Measurements from ENCODE around the gene CDC37.
"Not testable (repeated sequence)": the region's sequence is repeated elsewhere in the genome, so short reads cannot be mapped to it uniquely, and the experiment has no call there.

CDC37 gene

DNA sequence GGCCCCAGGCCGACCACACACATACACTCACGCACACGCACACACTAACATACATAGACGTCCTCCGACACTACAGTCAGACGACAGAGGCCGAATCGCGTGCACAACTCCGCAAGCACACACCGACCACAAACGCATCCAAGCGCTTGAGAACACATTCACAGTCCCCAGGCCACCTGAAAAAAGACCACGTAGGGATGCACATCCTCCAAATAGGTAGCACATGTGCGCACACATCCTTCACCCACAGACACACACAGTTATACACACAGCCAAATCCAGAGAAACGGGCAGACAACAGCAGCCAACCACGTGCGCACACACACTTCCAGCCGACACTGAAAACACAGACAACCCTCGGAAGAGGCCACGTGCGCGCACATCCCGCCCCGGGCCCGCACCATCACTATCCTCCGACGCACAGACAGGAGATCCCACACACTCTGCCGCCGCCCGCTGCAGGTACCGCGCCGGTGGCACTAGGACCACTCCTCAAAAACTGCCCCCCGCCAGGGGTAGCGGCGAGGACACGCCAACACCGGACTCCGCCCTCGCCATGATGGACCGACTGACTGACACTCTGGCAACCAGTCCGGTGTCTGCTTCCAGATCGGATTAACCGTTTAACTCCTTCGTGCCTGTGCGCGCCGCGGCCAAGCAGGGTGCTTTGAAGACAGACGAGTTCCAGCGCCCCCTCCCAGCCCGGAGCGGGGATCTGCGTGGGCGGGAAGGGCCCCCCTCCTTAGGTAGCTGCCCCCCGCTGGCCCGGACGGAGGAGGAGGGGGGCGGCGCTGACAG is 16.5 kb upstream of the CDC37 start:
- DNase-seq = peak; percentile 89

DNA sequence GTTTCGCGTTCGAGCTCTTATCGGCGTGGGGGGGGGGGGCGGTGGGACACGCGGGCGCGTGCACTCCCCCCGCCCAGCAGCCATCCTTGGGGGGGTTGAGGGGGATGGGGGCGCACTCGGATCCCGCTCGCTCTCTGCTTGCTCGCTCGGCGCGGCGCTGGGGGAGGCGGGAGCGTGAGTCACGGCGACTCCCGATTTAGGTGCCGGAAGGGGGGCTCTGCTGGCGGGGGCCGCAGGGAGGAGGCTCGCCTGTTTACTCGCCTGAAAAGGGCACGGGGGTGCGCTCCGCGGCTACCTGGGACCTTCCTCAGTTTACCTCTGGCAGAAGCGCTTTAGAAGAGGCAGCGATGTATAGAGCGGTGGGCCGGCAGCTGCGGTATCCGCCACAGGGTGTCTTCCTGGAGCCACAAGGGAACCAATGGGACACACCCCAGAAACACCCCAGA is 15.9 kb upstream of the CDC37 start:
- DNase-seq = no peak

DNA sequence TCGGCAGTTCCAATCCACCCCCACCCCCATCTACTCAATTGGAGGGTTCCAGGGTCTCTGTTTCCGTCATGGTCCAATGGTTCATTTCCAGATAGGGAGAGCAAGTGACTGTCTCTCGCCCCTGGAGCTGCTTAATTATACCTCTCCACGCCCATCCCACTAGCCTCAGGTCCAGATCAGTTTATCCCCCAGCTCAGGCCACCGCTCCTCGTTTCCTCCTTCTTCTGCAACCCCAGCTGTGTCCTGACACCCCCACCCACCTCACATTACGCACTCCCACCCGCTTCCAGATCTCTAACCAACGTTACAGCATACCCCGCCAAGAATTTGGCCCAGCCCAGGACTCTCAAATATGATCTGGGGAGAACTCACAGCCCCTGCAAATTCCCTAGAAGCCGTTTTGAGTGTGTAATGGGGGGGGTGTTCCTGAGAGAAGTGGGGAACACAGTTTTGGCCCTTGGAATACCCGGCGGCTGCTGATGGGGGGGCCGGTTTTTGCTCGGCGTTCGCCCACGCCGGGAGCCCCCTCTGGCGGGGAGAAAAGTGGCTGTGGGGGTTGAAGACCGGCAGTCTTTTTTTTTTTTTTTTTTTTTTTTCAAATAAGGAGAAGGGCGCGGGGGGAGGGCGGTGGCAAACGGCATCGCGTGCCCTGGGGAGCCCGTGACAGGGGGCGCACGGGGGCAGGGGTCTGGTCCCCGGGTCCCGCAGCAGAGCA is 15.3 kb upstream of the CDC37 start:
- peak; percentile 49 for DNase-seq

DNA sequence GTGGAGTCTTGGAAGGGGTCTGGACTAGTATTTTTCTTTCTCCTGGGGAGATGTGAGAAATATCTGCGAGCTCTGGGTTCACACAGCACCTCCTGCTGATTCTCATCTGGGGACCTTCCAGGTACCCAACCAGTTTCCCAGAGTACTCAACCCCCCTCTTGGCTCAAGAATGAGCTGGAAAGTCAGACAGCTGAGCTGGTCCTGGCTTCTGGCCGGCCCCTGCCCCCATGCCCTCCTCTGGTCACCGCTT is 14.8 kb upstream of the CDC37 start:
- no peak for DNase-seq

DNA sequence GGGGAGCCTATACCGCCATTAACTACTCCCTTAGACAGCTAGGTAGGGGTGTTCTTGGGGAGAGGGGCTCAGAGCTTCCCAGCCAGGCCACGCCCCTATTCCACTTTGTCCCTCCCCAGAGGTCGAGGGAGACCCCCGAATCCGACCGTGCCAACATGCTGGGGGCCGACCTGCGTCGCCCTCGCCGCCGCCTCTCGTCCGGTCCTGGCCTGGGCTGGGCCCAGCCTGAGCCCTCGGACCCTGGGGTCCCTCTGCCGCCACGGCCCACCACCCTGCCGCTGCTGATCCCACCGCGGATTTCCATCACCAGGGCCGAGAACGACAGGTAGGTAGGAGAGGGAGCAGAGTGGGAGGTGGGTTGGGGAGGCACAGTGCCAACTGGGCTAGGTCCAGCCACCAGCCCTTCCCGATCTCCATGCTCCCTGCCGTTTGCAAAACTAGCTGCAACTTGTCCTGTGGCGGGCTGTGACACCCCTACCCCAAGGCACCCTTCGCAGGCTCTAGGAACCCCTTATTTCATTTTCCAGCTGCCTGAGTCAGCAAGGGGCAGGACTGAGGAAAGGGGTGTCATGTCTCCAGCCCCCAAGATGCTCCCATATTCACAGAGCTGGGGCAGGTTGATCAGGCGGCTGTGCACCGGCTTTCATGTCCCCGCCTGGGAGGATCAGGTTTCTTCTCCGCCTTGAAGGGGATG is 14.3 kb upstream of the CDC37 start:
- DNase-seq = no peak

DNA sequence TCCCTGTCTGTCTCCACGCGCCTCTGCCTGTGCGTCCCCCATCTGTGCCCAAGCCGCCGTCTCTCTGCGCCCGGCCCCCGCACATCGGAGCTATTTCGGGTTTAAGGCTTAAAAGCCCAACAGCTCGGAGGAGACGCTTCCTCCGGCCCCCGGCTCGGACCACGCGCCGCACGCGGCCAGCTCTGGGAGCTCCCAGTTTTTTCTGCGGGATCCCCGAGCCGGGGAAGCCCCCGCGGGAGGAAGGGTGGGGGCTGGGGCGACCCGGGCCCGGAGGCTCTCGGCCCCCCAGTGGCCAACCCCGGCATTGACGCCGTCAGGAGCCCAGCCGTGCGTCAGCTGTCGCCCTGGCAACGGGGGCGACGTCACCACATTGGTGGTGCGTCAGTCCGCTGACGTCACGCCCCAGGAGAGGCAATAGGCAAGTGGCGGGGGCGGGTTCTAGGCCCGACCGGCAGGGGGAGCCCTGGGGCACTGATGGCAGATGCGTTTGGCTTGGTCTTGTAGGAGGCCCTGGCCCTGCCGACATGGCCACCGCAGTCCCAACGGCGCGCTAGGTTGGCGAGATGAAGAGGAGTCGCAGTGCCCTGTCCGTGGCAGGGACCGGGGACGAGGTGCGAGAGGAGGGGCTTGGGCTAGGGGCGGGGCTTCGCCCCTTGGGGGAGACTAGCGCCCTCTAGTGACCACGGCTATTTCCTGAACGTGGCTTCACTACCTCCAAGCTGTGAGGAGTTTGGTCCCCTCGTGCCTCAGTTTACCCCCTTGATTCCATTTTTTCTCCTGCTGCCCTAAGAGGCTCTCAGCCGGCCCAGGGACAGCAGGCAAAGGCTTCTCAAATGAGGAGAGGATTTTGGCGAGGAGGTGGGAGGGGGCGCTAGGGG is 13.3 kb upstream of the CDC37 start:
- peak; percentile 95 for DNase-seq

DNA sequence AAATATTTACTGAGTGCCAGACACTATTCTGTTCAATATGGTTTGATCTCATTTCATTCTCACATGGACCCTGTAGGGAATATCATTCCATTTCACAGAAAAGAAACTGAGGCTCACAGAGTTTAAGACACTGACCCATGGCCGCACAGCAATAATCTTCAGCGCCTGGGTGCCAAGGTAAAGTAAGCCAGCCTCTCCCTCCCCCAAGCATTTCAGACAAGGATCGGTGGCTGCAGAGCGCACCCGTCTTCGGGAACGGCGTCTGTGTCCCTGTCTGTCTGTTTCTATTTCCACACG is 12.7 kb upstream of the CDC37 start:
- DNase-seq = no peak

DNA sequence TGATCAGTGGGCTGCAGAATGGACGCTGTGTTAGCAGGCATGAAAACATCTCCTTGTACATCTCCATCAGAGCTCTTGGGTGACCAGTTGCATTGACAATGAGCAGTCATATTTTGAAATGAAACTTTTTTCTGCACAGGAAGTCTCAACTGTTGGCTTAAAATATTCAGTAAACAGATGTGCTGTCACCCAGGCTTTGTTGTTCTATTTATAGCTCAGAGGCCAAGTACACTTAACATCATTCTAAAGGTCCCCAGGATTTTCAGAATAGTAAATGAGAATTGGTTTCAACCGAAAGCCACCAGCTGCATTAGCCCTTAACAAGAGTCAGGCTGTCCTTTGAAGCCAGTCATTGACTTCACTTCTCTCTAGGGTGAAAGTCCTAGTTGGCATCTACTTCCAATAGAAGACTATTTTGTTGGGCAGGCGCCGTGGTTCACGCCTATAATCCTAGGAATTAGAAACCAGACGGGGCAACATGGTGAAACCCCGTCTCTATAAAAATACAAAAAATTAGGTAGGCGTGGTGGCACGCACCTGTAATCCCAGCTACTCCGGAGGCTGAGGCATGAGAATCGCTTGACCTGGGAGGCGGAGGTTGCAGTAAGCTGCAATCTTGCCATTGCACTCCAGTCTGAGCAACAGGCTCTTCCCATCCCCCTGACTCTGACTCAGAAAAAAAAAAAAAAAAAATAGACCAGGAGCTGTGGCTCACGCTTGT is 9.1 kb upstream of the CDC37 start:
- DNase-seq = peak; percentile 52

DNA sequence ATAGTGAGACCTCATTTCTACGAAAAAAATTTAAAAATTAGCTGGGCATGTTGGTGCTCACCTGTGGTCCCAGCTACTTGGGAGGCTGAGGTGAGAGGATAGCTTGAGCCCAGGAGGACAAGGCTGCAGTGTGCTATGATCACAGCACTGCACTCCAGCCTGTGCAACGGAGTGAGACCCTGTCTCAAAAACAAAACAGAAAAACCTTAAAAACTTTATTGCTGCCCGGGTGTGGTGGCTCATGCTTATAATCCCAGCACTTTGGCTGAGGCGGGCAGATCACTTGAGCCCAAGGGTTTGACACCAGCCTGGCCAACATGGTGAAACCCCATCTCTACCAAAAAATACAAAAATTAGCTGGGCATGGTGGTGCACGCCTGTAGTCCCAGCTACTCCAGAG is 7.9 kb upstream of the CDC37 start:
- not testable (repeated sequence) for DNase-seq

DNA sequence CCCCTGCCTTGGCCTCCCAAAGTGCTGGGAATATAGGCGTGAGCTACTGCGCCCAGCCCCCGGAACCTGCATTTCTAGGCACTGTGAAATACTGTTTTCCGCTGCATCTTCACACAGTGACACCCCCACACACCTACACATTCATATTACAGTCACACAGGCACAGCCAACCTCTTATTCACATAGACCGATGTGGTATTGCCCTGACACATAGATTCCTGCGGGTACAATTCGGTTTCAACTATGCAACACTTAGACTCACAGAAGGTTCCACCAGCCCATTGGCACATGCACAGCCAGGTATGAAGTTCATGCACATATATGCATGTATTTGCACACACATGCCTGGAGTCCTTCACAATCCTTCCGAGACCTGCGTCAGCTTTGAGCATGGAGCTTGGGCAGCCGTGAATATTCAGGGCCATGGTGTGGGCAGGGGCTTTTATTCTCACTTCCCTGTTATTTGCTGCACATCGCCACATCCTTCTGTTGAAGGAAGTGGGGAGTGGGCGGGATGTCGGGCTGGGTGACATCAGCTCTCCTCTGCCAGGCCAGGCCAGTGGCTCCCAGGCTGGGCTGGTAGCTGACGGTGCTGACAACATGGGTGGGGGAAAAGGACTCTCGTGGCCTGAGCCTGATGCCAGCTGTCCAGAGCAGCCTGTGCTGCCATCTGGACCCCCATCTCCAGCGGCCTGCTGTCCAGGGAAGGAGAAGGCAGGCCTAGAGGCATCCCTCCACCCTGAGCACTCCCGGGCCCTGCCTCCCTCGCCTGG is 5.4 kb upstream of the CDC37 start:
- DNase-seq = peak; percentile 72

DNA sequence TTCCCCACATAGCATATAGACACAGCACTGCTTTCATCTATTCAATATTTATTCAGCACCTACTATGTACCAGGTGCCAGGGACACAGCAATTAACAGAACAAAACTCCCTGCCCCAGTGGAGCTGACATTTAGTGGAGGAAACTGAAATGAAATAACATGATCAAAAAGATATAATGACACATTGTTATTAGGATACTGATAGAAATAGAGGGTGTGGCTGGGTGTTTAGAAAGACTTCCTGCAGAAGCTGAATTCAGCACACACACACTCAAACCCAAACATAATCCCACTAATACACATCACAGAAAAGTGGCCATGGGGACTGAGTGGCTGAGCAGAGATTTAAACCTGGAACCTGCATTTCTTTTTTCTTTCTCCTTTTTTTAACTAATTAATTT is 3.8 kb upstream of the CDC37 start:
- no peak for DNase-seq

DNA sequence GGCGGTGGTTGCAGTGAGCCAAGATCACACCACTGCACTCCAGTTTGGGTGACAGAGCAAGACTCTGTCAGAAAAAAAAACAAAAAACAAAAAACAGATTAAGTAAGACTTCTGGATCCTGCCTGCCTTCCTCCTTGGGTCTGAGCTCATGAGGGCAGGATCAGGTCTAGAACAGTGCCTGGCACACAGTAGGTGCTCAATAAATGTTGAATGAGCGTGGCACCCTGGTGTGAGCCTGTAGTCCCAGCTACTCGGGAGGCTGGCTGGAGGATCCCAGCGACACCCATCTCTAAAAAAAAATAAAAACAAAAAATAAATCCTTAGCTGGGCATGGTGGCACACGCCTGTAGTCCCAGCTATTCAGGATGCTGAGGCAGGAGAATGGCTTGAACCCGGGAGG is 2.8 kb upstream of the CDC37 start:
- DNase-seq = no peak

DNA sequence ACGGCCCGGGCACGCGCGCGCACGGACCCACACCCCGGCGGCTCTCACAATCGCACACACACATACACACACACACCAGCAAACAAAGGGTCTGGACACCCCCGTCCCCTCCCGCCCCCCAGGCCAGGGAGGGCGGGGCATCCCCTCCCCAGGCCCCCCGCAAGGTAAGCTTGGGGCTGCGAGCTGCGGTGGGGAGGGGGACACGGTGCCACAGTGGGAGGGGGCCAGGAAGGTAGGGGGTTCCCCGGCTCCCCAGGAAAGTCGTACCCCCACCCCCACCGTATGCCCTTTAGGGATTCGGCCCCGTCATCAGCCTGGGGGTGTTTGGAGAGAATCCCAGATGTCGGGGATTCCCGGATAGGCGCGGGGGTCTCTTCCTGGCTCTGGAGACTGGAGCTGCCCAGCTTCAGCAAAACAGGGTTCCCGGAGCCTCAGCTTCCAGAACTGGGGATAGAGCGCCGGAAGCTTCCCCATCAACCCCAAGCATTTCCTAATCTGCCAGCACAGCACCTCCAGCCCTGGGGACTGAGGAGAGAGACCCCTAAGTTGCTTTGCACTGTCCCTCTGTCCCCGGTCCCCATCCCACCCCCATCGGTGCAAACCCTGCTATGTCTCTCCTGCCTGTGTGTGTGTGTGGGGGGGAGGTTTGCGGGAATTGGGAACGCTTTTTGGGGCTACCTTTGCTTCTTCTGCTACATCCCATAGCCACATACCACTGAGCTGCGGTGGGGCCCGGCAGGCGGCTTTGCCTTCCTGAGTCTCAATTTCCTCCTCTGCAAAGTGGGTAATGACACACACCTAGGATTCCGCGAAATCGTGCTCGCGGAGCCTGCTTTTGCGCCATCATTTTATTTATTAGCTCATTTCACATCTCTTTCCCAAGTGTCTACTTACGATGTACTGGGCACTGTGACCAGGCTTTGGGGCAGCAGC is 1.8 kb upstream of the CDC37 start:
- no peak for DNase-seq

DNA sequence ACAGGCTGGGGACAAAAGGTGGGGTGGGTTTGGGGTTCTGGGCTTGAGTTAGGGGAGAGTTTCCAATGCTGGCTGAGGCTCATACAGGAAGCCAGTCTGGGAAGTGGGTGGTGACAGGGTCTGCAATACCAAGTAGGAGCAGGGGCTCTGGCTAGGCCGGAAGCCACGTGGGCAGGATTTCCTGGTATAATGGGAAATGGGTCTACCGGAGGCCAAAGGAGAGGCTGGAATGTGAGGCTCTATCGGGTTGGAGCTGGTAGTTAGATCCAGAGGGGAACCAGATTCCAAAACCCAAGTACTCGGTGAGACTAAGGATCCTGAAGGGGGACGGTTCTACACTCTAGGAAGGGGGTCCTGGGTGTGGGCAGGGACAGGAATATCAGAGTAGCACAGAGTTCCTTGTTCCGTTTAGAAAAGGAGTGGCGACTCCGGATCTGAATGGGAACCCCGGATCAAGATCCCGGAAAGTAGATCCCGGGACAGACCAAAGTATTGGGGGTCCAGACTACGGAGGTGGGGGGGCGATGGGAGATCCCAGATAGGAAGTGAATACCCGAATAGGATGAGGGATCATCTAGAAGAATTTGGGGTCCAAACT is 802 bp downstream of the CDC37 start:
- peak; percentile 52 for DNase-seq

DNA sequence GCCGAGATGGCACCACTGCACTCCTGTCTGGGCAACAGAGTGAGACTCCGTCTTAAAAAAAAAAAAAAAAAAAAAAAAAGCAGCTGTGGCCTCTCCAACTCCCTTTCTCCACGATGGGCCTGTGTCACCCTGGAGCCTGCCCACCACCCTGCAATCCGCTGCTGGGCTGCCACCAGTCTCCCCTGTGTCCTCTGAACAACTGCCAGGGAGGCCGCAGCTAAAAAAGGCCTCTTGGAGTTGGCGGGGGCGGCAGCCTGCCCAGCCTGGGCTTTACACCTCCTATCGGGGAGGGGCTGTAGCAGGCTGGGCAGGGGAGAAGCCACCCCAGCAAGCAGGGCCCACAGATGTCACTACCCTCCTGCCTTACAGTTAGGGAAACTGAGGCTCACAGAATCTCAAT is 3.5 kb downstream of the CDC37 start:
- no peak for DNase-seq

DNA sequence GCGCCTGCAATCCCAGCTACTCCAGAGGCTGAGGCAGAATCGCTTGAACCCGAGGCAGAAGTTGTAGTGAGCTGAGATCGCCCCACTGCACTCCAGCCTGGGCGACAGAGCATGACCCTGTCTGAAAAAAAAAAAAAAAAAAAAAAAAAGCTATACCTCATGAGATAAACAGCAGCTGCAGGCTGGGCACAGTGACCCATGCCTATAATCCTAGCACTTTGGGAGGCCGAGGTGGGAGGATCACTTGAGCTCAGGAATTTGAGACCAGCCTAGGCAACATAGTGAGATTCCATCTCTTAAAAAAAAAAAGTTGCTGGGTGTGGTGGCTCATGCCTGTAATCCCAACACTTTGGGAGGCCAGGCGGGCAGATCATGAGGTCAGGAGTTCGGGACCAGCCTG is 4.0 kb downstream of the CDC37 start:
- DNase-seq = not testable (repeated sequence)

DNA sequence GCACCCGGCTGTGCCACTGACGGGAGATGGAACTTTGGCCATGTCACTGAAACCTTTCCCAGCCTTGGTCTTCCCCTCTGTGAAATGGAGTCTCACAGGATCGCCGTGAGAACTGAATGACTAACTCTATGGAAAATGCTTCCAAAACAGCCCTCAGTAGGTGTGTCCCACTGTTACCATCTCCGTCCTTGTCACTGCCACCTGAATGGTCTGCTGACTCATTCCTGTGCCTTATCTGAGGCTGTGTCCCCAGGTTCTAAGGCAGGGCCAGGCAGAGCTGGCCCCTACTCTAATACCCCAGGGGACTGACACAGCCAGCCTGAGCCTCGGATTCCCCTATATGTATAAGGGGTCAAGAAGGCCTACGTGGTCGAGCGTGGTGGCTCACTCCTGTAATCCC is 4.5 kb downstream of the CDC37 start:
- no peak for DNase-seq

DNA sequence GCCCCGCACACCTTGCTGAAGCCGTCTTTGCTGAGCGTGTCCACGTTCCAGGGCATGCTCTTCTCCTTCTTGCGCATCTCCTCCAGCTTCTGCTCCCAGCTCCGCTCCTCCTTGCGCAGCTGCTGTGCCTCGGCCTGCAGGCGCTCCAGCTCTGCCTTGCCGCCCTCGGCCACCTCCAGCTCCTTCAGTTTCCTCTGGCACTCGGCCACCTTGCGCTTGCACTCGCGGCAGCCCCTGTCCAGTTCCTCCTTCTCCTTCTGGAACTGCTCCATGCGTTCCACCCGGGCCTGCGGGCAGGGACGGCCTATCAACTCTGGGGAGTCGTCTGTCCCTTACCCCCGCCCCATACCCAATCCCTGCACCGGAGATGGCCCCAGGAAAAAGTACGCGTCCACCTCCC is 7.4 kb downstream of the CDC37 start:
- DNase-seq = no peak

DNA sequence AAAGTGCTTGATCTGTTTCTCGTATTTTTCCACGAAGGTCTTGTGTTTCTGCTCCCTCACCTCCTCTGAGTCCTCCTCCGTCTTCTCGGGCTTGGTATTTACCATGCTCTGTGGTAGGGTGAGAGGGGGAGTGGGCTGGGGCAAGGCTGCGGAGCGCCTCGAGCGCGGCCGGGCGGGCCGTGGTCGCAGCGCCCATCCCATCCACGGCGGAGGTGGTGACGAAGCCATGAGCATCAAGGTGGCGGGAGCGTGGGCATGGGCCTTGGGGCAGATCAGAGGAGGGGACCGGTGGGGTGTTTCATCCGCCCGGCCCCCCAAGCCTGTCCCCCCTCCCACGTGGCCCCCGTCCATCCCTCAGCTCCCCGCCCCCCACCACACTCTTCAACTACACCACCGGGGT is 7.9 kb downstream of the CDC37 start:
- DNase-seq = no peak

DNA sequence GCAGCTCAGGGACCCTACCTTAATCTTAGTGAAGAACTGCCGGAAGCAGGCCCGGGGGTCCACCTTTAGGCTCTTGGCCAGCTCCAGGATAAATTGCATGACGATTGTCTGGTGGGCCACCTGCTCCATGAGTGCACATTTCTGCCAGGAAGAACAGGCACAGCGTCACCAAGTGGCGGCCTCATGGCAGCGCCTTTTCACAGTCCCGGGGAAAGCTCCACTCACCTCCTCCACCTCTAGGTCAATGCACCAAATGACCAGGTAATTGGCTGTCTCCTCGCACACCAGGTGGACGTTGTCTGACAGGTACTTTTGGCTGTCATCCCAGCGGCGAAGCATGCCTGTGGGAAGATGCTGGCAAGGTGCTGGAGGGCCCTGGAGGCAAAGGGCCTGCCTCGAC is 8.3 kb downstream of the CDC37 start:
- no peak for DNase-seq

Measured in hematopoietic multipotent progenitor cell treated with erythropoietin and hydrocortisone succinate and interleukin-3 and kit ligand, for 4 days (in vitro differentiated cells).